Mesodermal cell (in vitro differentiated cells): ENCODE measurements around the gene YJEFN3.

Experiments used
- H3K27ac ChIP-seq: 2 replicates; pipeline ENCODE4 v1.7.0; 2013; ENCODE audit warnings: mild to moderate bottlenecking, low read depth, low read length, moderate library complexity; ENCODE audit not compliant: severe bottlenecking
- H3K36me3 ChIP-seq: 2 replicates; pipeline ENCODE4 v1.7.1; 2013; ENCODE audit warnings: mild to moderate bottlenecking, low read length, moderate library complexity; ENCODE audit not compliant: control insufficient read depth, insufficient read depth
- H3K4me1 ChIP-seq: one replicate; pipeline ENCODE4 v1.7.1; 2013; ENCODE audit warnings: mild to moderate bottlenecking, low read length; ENCODE audit not compliant: insufficient read depth, control insufficient read depth, poor library complexity, severe bottlenecking
- H3K4me3 ChIP-seq: 2 replicates; pipeline ENCODE4 v1.7.0; 2013; ENCODE audit warnings: low read length, control low read depth, mild to moderate bottlenecking; ENCODE audit not compliant: insufficient read depth, poor library complexity, severe bottlenecking; ENCODE audit errors: extremely low read depth
- H3K9me3 ChIP-seq: 2 replicates; pipeline ENCODE4 v1.7.1; 2013; ENCODE audit warnings: mild to moderate bottlenecking, low read length, moderate library complexity; ENCODE audit not compliant: control insufficient read depth
- WGBS, 2 experiments: methylation state at CpG; one replicate each; pipeline ENCODE4 v1.1.5; 2013; ENCODE audit warnings: missing lambda C conversion rate in 2 of 2; ENCODE audit not compliant: insufficient coverage in 2 of 2; 5-methylcytosine and 5-hydroxymethylcytosine counted together

The YJEFN3 gene

DNA sequence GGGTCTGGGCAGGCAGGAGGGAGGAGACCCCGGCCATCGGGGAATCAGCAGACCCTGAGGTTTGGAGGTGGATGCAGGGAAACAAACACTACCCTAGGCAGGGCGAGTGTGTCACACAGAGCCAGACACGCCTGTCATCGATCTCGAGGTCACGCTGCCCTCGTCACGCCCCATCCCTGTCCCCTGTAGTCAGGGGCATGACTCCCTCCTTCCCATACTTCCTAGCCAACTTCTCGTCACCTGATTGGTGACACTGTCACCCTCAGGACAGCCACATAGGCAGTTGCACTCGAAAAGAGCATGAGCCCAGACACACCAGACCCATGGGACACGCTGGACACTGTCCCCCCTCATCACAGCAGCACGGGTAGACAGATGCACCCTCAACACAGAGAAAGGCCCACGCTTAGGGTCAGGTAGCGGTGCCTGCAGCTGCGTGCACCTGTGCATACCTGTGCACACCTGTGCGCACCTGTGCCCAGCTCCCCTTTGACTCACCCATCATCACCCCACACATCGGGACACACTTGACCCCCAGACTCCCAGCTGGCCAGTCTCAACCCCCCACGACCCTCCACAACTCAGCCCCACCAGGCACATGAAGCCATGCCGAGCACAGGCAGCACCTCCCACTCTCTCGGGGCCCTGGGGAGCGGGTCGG, 21.2 kb downstream of the YJEFN3 start:
- Histone ChIP-seq H3K36me3 (no peaks in the 10 kb centered on the region), H3K4me3 (no peak overlapping the region), H3K4me1 (peaks cover 8% of the 10 kb centered on the region), H3K27ac (no peak overlapping the region), H3K9me3 (no peaks in the 10 kb centered on the region)
- 82 to 90% methylated on average over 18 to 19 of the region's 23 CpGs for WGBS, 2 experiments

DNA sequence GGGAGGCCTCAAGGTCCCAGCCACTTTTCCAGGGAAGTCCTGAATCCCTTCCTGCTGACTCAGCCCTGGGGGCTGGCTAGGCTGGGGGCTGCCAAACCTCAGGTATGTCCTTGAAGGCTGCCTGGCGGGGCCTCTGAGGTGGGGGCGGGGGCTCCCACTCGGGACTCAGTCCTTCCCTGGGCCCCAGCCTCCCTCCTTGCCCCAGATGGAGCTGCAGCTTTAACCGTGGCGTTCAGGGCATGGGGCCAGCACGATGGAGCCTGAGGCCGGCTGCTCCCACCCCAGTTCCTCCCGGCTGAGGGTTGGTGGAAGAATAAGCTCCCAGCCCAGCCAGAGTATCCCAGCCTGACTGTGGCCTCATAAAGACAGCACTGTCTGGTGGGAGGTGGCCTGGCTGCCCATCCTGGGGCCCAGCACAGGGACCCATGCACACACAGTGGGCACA, 21.8 kb downstream of the YJEFN3 start:
- Histone ChIP-seq H3K27ac (no peak overlapping the region), H3K4me3 (no peak overlapping the region), H3K9me3 (no peaks in the 10 kb centered on the region), H3K4me1 (peaks cover 8% of the 10 kb centered on the region), H3K36me3 (no peaks in the 10 kb centered on the region)
- 66 to 68% methylated on average over 6 to 7 of the region's 8 CpGs for WGBS, 2 experiments

DNA sequence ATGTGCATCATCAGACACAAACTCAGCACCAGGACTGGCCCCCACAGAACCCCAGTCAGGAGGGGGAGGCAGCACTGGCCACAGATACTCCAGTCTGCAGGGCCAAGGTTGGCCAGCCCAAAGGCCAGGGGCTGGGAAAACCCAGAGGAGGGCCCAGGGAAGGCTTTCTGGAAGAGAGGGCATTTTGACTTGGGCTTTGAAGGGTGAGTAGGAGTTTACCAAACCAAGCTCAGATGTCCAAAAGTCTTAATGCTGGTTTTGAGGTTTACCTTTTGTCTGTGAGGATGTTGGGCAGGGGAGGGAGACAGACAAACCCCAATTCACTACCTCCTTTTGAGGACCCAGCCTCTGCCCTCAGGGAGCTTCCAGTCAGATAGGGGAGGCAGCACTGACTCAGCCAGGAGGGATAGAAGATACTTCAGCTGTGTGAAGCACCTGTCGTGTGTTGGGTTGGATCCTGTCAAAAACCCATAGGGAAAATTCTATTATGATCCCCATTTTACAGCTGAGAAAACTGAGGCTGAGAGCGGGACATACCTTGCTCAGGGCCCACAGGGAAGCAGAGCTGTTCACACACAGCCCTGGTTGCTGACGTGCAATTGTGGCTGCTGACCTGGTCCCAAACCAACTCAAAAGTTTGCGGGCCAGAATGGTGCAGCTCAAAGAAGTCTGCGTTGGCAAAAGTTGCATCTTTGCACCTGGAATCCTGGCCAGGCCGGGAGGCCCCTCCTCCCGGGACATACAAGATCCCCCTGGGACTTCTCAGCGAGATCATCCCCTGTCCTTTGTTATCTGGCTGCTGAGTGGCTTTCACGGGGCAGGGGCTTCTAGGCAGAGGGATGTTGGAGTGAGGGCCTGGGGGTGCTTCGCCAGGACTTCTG, 22.5 kb downstream of the YJEFN3 start:
- WGBS, 2 experiments, result 86 to 89% methylated on average over 9 of the region's 10 CpGs
- Histone ChIP-seq H3K27ac (no peak overlapping the region), H3K4me1 (peaks cover 8% of the 10 kb centered on the region), H3K9me3 (no peaks in the 10 kb centered on the region), H3K36me3 (no peaks in the 10 kb centered on the region), H3K4me3 (no peak overlapping the region)

- Histone ChIP-seq H3K36me3 (no peaks in the 10 kb centered on the region), H3K4me1 (peaks cover 8% of the 10 kb centered on the region), H3K4me3 (no peak overlapping the region), H3K9me3 (no peaks in the 10 kb centered on the region), H3K27ac (no peak overlapping the region)
- 93 to 96% methylated on average over 14 of the region's 14 CpGs for WGBS, 2 experiments
Observed at GRCh38 chr19:19551853-19552192, 23.1 kb downstream of the YJEFN3 start.

DNA sequence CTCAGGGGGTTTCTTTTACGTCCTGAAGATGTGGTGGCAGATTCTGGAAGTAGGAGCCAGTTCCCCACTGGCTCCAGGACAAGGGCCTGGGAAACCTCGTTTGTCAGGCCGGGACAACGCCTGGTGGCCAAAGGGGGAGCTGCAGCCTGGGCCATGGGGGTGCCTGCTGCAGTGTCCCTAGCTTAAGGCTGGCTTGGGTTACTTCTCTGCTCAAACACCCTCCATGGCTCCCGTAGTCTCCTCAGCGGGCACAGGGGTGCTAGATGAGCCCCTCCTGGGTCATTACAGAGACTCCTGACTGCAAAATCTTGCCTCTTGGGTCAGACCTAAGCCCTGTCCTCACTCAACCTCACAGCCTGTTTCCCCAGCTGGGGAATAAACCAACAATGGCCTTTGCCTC, 24.1 kb downstream of the YJEFN3 start:
- H3K36me3 ChIP-seq, result no peaks in the 10 kb centered on the region
- H3K9me3 ChIP-seq, result no peaks in the 10 kb centered on the region
- 66 to 71% methylated on average over 6 of the region's 6 CpGs for WGBS, 2 experiments
- H3K4me1 ChIP-seq, result peaks cover 8% of the 10 kb centered on the region
- H3K4me3 ChIP-seq, result no peak overlapping the region
- no peak overlapping the region for H3K27ac ChIP-seq

DNA sequence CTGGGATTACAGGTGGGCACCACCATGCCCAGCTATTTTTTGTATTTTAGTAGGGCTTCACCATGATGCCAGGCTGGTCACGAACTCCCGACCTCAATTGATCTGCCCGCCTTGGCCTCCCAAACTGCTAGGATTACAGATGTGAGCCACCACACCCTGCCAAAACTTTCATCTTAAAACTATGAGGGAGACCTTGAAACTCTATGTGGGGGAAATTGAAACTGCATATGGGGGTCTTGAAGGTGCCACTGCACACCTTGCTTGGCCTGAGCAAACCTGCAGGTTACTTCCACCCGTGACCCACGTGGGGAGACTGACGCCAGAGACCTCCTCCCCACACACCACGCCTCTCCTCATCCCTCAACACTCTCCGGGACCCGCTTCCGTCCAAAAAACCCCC, 25.0 kb downstream of the YJEFN3 start:
- no peaks in the 10 kb centered on the region for H3K36me3 ChIP-seq
- H3K4me1 ChIP-seq, result peaks cover 8% of the 10 kb centered on the region
- WGBS, 2 experiments, result 87 to 97% methylated on average over 5 to 6 of the region's 10 CpGs
- H3K27ac ChIP-seq, result no peak overlapping the region
- H3K4me3 ChIP-seq, result no peak overlapping the region
- no peaks in the 10 kb centered on the region for H3K9me3 ChIP-seq

- H3K4me3 ChIP-seq, result no peak overlapping the region
- H3K27ac ChIP-seq, result no peak overlapping the region
- WGBS, 2 experiments, result 77 to 78% methylated on average over 25 to 29 of the region's 34 CpGs
- H3K4me1 ChIP-seq, result peaks cover 8% of the 10 kb centered on the region
- H3K9me3 ChIP-seq, result no peaks in the 10 kb centered on the region
- H3K36me3 ChIP-seq, result no peaks in the 10 kb centered on the region
Observed at GRCh38 chr19:19554074-19555023, 25.6 kb downstream of the YJEFN3 start.

GRCh38 chr19:19558055-19558454, 29.3 kb downstream of the YJEFN3 start:
- 84 to 90% methylated on average over 10 to 15 of the region's 15 CpGs for WGBS, 2 experiments

GRCh38 chr19:19558636-19559035, 29.9 kb downstream of the YJEFN3 start:
- Histone ChIP-seq H3K27ac (no peak overlapping the region), H3K36me3 (no peaks in the 10 kb centered on the region), H3K4me1 (peaks cover 5% of the 10 kb centered on the region), H3K9me3 (no peaks in the 10 kb centered on the region), H3K4me3 (no peak overlapping the region)
- WGBS, 2 experiments, result 92 to 95% methylated on average over 14 to 16 of the region's 16 CpGs

More at GRCh38 chr19:19558055-19558454, 29.3 kb downstream of the YJEFN3 start:
- H3K4me3 ChIP-seq, result no peak overlapping the region
- no peaks in the 10 kb centered on the region for H3K9me3 ChIP-seq
- no peak overlapping the region for H3K27ac ChIP-seq
- no peaks in the 10 kb centered on the region for H3K36me3 ChIP-seq
- peaks cover 5% of the 10 kb centered on the region for H3K4me1 ChIP-seq

DNA sequence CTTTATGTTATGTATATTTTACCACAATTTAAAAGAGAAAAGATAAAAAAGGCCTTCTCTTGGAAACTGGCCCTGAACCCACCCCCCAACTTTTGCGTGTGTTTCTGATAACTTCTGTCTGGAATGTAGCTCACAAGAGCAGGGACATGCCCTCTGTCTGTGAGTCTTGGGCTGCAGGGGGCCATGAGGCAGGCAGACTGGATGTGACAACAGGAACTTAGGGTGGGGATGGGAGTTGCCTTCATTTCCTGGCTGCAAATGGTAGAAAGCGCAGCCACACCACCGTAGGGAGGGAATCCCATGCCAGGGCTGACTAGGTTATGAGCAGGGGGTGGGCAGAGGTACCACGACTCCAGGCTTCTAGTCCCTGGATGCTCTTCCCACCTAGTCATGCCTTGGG, 31.2 kb downstream of the YJEFN3 start:
- Histone ChIP-seq H3K4me1 (peaks cover 5% of the 10 kb centered on the region), H3K36me3 (no peaks in the 10 kb centered on the region), H3K4me3 (no peak overlapping the region), H3K9me3 (no peaks in the 10 kb centered on the region), H3K27ac (no peak overlapping the region)
- WGBS, 2 experiments, result 85 to 96% methylated on average over 3 to 4 of the region's 4 CpGs
